NCI-H2029 (cell line): ENCODE data around the gene RBMS1.

ENCODE experiments used
- DNase-seq: peaks from one replicate; lab custom pipeline; 2025; lab: John Stamatoyannopoulos, UW

The RBMS1 gene

GRCh38 chr2:160271171-160272086 lies 222.2 kb downstream of the RBMS1 start:
- DNase-seq = no peak

GRCh38 chr2:160270571-160271113 lies 223.0 kb downstream of the RBMS1 start:
- DNase-seq = no peak

- peak; percentile 42 for DNase-seq
These were observed 223.6 kb downstream of the RBMS1 start for GRCh38 chr2:160269803-160270570.

GRCh38 chr2:160269365-160269764 lies 224.2 kb downstream of the RBMS1 start:
- DNase-seq = peak; percentile 71

- no peak for DNase-seq
These were observed 225.3 kb downstream of the RBMS1 start for GRCh38 chr2:160268151-160268781.

GRCh38 chr2:160267692-160268091 lies 225.9 kb downstream of the RBMS1 start:
- no peak for DNase-seq

- DNase-seq = no peak
These were observed 226.6 kb downstream of the RBMS1 start for GRCh38 chr2:160267022-160267421.

GRCh38 chr2:160266037-160266551 lies 227.5 kb downstream of the RBMS1 start:
- no peak for DNase-seq

GRCh38 chr2:160264308-160264707 lies 229.3 kb downstream of the RBMS1 start:
- DNase-seq = no peak

- no peak for DNase-seq
These were observed 231.9 kb downstream of the RBMS1 start for GRCh38 chr2:160261732-160262131.

GRCh38 chr2:160258492-160258805 lies 235.2 kb downstream of the RBMS1 start:
- no peak for DNase-seq

- DNase-seq = no peak
These were observed 235.7 kb downstream of the RBMS1 start for GRCh38 chr2:160257743-160258491.

GRCh38 chr2:160257041-160257742 lies 236.4 kb downstream of the RBMS1 start:
- no peak for DNase-seq

GRCh38 chr2:160256507-160256906 lies 237.1 kb downstream of the RBMS1 start:
- DNase-seq = no peak

- DNase-seq = no peak
These were observed 238.2 kb downstream of the RBMS1 start for GRCh38 chr2:160255408-160255807.

GRCh38 chr2:160254189-160254762 lies 239.3 kb downstream of the RBMS1 start:
- DNase-seq = no peak

- no peak for DNase-seq
These were observed 240.0 kb downstream of the RBMS1 start for GRCh38 chr2:160253440-160254188.

- DNase-seq = no peak
These were observed 240.7 kb downstream of the RBMS1 start for GRCh38 chr2:160252900-160253299.

GRCh38 chr2:160252278-160252887 lies 241.2 kb downstream of the RBMS1 start:
- peak; percentile 10 for DNase-seq
